ENCODE results near the gene CD27. TPM values are rescaled to one million over a fixed set of nuclear protein-coding genes. Genes with fewer than 3 reads are reported as not detected.
A peak's percentile ranks its signal among the peaks of the same experiment; 100 is the strongest.

The CD27 gene
- total and polyA plus RNA-seq, 2 of the 13 experiments (the other 11 are each of a cell fraction or from before 2014, with no cell fraction given): 0.12 TPM; not detected in 1

DNA sequence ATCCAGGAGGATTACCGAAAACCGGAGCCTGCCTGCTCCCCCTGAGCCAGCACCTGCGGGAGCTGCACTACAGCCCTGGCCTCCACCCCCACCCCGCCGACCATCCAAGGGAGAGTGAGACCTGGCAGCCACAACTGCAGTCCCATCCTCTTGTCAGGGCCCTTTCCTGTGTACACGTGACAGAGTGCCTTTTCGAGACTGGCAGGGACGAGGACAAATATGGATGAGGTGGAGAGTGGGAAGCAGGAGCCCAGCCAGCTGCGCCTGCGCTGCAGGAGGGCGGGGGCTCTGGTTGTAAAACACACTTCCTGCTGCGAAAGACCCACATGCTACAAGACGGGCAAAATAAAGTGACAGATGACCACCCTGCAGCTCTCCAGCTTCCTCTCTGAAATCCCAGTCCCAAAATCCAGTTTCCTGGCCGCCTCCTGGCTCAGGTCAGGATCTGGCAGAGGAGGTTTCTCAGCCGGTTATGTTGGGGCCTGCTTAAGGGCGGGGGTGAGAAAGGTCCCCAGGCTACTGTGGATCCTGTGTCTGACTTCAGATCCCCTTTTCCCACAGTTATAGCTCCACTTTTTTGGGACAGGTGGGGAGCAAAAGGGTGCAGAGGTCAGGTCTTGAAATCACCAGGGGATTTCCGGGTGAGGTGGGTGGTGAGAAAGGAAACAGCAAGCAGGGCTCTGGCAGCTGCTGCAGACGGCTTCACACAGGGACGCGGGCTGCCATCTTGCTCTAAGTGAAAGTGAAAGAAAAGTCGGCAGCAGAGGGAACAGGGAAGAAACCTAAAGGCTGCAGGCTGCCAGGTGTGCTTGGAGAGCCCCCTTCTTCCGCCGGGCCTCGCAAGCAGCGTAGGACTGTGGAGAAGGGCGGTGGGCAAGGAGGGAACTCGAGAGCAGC, 6.8 kb downstream of the CD27 start, which contains the start of gene TAPBPL (continued):
- TF ChIP-seq, protein P1, sequence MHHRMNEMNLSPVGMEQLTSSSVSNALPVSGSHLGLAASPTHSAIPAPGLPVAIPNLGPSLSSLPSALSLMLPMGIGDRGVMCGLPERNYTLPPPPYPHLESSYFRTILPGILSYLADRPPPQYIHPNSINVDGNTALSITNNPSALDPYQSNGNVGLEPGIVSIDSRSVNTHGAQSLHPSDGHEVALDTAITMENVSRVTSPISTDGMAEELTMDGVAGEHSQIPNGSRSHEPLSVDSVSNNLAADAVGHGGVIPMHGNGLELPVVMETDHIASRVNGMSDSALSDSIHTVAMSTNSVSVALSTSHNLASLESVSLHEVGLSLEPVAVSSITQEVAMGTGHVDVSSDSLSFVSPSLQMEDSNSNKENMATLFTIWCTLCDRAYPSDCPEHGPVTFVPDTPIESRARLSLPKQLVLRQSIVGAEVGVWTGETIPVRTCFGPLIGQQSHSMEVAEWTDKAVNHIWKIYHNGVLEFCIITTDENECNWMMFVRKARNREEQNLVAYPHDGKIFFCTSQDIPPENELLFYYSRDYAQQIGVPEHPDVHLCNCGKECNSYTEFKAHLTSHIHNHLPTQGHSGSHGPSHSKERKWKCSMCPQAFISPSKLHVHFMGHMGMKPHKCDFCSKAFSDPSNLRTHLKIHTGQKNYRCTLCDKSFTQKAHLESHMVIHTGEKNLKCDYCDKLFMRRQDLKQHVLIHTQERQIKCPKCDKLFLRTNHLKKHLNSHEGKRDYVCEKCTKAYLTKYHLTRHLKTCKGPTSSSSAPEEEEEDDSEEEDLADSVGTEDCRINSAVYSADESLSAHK (CRISPR knock-in tag; IDR thresholded peaks at IDR 0.05; ENCODE audit: borderline replicate concordance): no peak
- TF ChIP-seq ETV5 (CRISPR knock-in tag; IDR thresholded peaks at IDR 0.05; ENCODE audit: borderline replicate concordance): 0 out of 2 replicates have a peak, but pooled peaks have one; percentile 11
- TF ChIP-seq NR3C1 (CRISPR knock-in tag; IDR thresholded peaks at IDR 0.05): no peak
- TF ChIP-seq ZNF547 (CRISPR knock-in tag; IDR thresholded peaks at IDR 0.05): peak; percentile 68; the same call in 1 of the 2 replicates
- peak; percentile 19; the same call in 1 of the 2 replicates for TF ChIP-seq ZSCAN25 (CRISPR knock-in tag; IDR thresholded peaks at IDR 0.05)
- TF ChIP-seq, protein P2, sequence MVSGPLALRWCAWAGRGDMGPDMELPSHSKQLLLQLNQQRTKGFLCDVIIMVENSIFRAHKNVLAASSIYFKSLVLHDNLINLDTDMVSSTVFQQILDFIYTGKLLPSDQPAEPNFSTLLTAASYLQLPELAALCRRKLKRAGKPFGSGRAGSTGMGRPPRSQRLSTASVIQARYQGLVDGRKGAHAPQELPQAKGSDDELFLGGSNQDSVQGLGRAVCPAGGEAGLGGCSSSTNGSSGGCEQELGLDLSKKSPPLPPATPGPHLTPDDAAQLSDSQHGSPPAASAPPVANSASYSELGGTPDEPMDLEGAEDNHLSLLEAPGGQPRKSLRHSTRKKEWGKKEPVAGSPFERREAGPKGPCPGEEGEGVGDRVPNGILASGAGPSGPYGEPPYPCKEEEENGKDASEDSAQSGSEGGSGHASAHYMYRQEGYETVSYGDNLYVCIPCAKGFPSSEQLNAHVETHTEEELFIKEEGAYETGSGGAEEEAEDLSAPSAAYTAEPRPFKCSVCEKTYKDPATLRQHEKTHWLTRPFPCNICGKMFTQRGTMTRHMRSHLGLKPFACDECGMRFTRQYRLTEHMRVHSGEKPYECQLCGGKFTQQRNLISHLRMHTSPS (CRISPR knock-in tag; IDR thresholded peaks at IDR 0.05; ENCODE audit: low read depth): no peak
- no peak for TF ChIP-seq GTF3A (CRISPR knock-in tag; conservative IDR thresholded peaks at IDR 0.05)
- no peak for TF ChIP-seq ZNF496 (CRISPR knock-in tag; IDR thresholded peaks at IDR 0.05; ENCODE audit: insufficient replicate concordance)
- TF ChIP-seq ZNF331 (CRISPR knock-in tag; IDR thresholded peaks at IDR 0.05): no peak
- TF ChIP-seq SRF (IDR thresholded peaks at IDR 0.05; ENCODE audit: low read depth, low read length): peak; percentile 75
- no peak for TF ChIP-seq NFIC (IDR thresholded peaks at IDR 0.05; ENCODE audit: low read length)
- peak; percentile 49; the same call in 1 of the 2 replicates for TF ChIP-seq ZNF564 (CRISPR knock-in tag; IDR thresholded peaks at IDR 0.05)
- no peak for TF ChIP-seq ZNF282 (IDR thresholded peaks at IDR 0.05; ENCODE audit: partially characterized antibody)
- no peak for TF ChIP-seq KLF15 (CRISPR knock-in tag; IDR thresholded peaks at IDR 0.05; ENCODE audit: borderline replicate concordance)
- TF ChIP-seq NR2C2 (CRISPR knock-in tag; IDR thresholded peaks at IDR 0.05; ENCODE audit: borderline replicate concordance): peak; percentile 50; the same call in 1 of the 2 replicates
- TF ChIP-seq, protein P3, sequence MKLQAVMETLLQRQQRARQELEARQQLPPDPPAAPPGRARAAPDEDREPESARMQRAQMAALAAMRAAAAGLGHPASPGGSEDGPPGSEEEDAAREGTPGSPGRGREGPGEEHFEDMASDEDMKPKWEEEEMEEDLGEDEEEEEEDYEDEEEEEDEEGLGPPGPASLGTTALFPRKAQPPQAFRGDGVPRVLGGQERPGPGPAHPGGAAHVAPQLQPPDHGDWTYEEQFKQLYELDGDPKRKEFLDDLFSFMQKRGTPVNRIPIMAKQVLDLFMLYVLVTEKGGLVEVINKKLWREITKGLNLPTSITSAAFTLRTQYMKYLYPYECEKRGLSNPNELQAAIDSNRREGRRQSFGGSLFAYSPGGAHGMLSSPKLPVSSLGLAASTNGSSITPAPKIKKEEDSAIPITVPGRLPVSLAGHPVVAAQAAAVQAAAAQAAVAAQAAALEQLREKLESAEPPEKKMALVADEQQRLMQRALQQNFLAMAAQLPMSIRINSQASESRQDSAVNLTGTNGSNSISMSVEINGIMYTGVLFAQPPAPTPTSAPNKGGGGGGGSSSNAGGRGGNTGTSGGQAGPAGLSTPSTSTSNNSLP (IDR thresholded peaks at IDR 0.05; ENCODE audit: low read depth, low read length): no peak
- TF ChIP-seq TP53 (CRISPR knock-in tag; conservative IDR thresholded peaks at IDR 0.05): 0 out of 2 replicates have a peak, but pooled peaks have one; percentile 64
- no peak for TF ChIP-seq NFRKB (IDR thresholded peaks at IDR 0.05)
- TF ChIP-seq MED1 (CRISPR knock-in tag; IDR thresholded peaks at IDR 0.05): peak; percentile 25; the same call in 1 of the 2 replicates
- TF ChIP-seq KMT2A (CRISPR knock-in tag; IDR thresholded peaks at IDR 0.05): peak; percentile 59
- TF ChIP-seq ISL2 (CRISPR knock-in tag; IDR thresholded peaks at IDR 0.05): peak; percentile 66
- peak; percentile 48; the same call in 1 of the 2 replicates for TF ChIP-seq ZNF256 (CRISPR knock-in tag; conservative IDR thresholded peaks at IDR 0.05)
- TF ChIP-seq, protein P4, sequence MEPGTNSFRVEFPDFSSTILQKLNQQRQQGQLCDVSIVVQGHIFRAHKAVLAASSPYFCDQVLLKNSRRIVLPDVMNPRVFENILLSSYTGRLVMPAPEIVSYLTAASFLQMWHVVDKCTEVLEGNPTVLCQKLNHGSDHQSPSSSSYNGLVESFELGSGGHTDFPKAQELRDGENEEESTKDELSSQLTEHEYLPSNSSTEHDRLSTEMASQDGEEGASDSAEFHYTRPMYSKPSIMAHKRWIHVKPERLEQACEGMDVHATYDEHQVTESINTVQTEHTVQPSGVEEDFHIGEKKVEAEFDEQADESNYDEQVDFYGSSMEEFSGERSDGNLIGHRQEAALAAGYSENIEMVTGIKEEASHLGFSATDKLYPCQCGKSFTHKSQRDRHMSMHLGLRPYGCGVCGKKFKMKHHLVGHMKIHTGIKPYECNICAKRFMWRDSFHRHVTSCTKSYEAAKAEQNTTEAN (CRISPR knock-in tag; conservative IDR thresholded peaks at IDR 0.05): peak; percentile 54; the same call in 1 of the 2 replicates
